Glutamatergic neuron (in vitro differentiated cells): ENCODE measurements around the gene IL22RA2. TPM values are rescaled to one million over a fixed set of nuclear protein-coding genes. Genes with fewer than 3 reads are reported as not detected.
"Not testable (repeated sequence)": the region's sequence is repeated elsewhere in the genome, so short reads cannot be mapped to it uniquely, and the experiment has no call there.

Experiments used
- DNase-seq: peaks from one replicate; pipeline ENCODE4 v3.0.0; 2022
- H3K27ac Mint-ChIP-seq: one replicate; pipeline ENCODE4 v1.8.0; 2020; ENCODE audit warnings: mild to moderate bottlenecking, mixed read lengths, inconsistent platforms; ENCODE audit not compliant: unreplicated experiment
- H3K27me3 Mint-ChIP-seq: one replicate; pipeline ENCODE4 v1.8.0; 2020; ENCODE audit warnings: mild to moderate bottlenecking, moderate library complexity, mixed read lengths, inconsistent platforms; ENCODE audit not compliant: unreplicated experiment
- H3K36me3 Mint-ChIP-seq: one replicate; pipeline ENCODE4 v1.8.0; 2020; ENCODE audit warnings: mild to moderate bottlenecking, mixed read lengths, inconsistent platforms; ENCODE audit not compliant: unreplicated experiment
- H3K4me1 Mint-ChIP-seq: one replicate; pipeline ENCODE4 v1.8.0; 2020; ENCODE audit warnings: mild to moderate bottlenecking, low read depth, mixed read lengths, inconsistent platforms; ENCODE audit not compliant: unreplicated experiment
- H3K4me3 Mint-ChIP-seq: one replicate; pipeline ENCODE4 v1.8.0; 2020; ENCODE audit warnings: mild to moderate bottlenecking, mixed read lengths, inconsistent platforms; ENCODE audit not compliant: unreplicated experiment
- H3K9me3 Mint-ChIP-seq: one replicate; pipeline ENCODE4 v1.8.0; 2020; ENCODE audit warnings: mild to moderate bottlenecking, moderate library complexity, mixed read lengths, inconsistent platforms; ENCODE audit not compliant: unreplicated experiment
- CTCF ChIP-seq: fragments of 200-600 bp; sonication (generic); IDR thresholded peaks from one replicate; pipeline ENCODE4 v1.5.0; 2021; ENCODE audit not compliant: partially characterized antibody, unreplicated experiment
- total RNA-seq: library from RNA; stranded (reverse); fragmentation: NEBNext Ultra II Directional; extraction: Animal tissue kit (Norgen Biotek cat#: 25700); gene quantifications from one replicate; pipeline ENCODE4 v1.2.1, GENCODE V29; 2021; ENCODE audit not compliant: unreplicated experiment

Gene IL22RA2
- total RNA-seq, 1 donor from 2014 or later: not detected

DNA sequence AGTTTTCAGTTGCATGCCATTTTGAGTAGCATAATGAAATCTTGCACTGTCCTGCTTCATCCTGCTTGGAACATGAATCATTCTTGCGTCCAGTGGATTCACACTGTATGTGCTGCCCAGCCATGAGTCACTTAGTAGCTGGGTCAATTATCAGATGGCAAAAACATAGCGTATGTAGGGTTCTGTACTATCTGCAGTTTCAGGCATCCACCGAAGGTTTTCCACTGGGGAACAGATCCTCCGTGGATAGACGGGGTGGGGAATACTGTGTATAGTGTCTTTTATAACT is 61.4 kb downstream of the IL22RA2 start:
- H3K9me3 Mint-ChIP-seq: peaks cover 1% of the 10 kb centered on the region
- DNase-seq: no peak
- peaks cover 2% of the 10 kb centered on the region for H3K27me3 Mint-ChIP-seq
- no peak overlapping the region for H3K27ac Mint-ChIP-seq
- no peaks in the 10 kb centered on the region for H3K4me1 Mint-ChIP-seq
- peaks cover 2% of the 10 kb centered on the region for H3K36me3 Mint-ChIP-seq
- no peak overlapping the region for H3K4me3 Mint-ChIP-seq
- TF ChIP-seq CTCF: no peak

- TF ChIP-seq CTCF: no peak
- H3K9me3 Mint-ChIP-seq: peaks cover 1% of the 10 kb centered on the region
- no peaks in the 10 kb centered on the region for H3K27me3 Mint-ChIP-seq
- H3K4me1 Mint-ChIP-seq: no peaks in the 10 kb centered on the region
- H3K27ac Mint-ChIP-seq: no peak overlapping the region
- DNase-seq: no peak
- H3K36me3 Mint-ChIP-seq: no peaks in the 10 kb centered on the region
- no peak overlapping the region for H3K4me3 Mint-ChIP-seq
These were observed 62.0 kb downstream of the IL22RA2 start for GRCh38 chr6:137111296-137112066.

DNA sequence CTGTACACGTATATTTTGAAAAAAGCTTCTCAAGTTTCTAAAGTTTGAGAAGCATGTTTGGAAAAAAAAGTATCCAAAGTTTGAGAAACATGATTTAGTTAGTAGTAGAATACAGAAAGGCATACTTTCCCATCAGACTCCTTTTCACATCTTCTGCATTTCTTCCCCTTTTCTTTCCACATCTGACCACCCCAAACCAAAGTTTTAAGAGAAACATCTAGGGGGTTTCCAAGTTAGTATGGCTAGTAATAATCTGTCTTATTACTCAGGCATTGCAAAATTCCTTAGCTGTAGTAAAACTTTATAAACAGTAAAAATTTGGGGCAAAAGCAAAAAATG is 65.7 kb downstream of the IL22RA2 start:
- no peak for DNase-seq
- Mint-ChIP-seq H3K4me1 (no peaks in the 10 kb centered on the region), H3K4me3 (no peak overlapping the region), H3K27me3 (no peaks in the 10 kb centered on the region), H3K9me3 (peaks cover 1% of the 10 kb centered on the region), H3K27ac (no peak overlapping the region), H3K36me3 (peaks cover 2% of the 10 kb centered on the region)
- TF ChIP-seq CTCF: no peak

DNA sequence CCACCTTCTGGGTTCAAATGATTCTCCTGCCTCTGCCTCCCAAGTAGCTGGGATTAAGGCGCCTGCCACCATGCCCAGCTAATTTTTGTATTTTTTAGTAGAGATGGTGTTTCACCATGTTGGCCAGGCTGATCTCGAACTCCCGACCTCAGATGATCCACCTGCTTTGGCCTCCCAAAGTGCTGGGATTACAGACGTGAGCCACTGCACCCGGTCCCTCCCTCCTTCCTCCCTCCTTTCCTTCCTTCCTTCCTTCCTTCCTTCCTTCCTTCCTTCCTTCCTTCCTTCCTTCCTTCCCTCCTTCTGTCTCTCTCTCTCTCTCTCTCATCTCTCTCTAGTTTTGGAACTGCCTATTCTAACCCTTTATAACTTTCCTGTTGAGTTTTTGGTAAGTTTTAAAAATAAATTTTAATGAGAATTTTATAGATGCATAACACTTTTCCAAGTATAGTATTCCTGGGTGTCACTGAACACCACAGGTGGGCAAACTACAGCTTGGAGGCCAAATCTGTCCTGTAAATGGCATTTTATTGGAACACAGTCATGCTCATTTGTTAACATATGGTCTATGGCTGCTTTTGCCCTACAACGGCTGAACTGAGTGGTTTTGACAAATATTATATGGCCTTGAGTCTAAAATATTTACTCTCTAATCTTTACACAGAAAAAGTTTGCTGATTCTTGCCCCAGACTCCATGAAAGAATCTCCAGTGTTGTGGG is 66.2 kb downstream of the IL22RA2 start:
- H3K36me3 Mint-ChIP-seq, H3K27ac Mint-ChIP-seq, H3K9me3 Mint-ChIP-seq, H3K4me1 Mint-ChIP-seq, H3K27me3 Mint-ChIP-seq, H3K4me3 Mint-ChIP-seq, DNase-seq: not testable (repeated sequence)

- DNase-seq: no peak
- Mint-ChIP-seq H3K4me3 (no peak overlapping the region), H3K27ac (no peak overlapping the region), H3K36me3 (peaks cover 8% of the 10 kb centered on the region), H3K9me3 (peaks cover 3% of the 10 kb centered on the region), H3K27me3 (no peaks in the 10 kb centered on the region), H3K4me1 (no peaks in the 10 kb centered on the region)
- no peak for TF ChIP-seq CTCF
These were observed 67.3 kb downstream of the IL22RA2 start for GRCh38 chr6:137106183-137106582.
